ENCODE data around the gene OR7G2. TPM values are rescaled to one million over a fixed set of nuclear protein-coding genes. Genes with fewer than 3 reads are reported as not detected.
A peak's percentile ranks its signal among the peaks of the same experiment; 100 is the strongest.

OR7G2 gene
- total and polyA plus RNA-seq, 11 donors, result not detected

DNA sequence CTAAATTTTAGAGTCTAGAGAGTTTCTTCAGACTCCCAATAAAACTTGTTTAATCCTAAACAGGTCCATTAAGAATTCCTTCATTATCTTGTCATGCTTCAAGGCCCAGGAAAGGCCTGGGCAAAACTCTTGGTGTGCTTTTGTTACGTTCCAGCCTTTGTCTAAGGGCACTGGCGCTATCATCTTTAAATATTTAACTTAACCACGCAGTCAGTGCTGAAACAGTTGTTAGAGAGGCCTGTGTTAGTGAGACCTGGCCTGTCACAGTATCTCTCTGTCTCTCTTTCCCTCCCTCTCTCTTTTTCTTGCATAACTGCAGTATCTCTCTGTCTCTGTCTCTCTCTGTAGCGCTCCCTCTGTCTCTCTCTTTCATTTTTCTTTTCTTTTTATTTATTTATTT lies 28.6 kb downstream of the OR7G2 start:
- WGBS, 4 donors, result 86 to 93% (median 88%) methylated on average over 4 of the region's 4 CpGs
- Histone ChIP-seq H3K4me3 (no peak overlapping the region), H3K36me3 (no peaks in the 10 kb centered on the region), H3K27ac (peak overlapping the region in 1 of 12 donors; percentile 58), H3K4me1 (peaks cover 0 to 9% (median 7%) of the 10 kb centered on the region in 12 donors), H3K9me3 (no peaks in the 10 kb centered on the region), H3K27me3 (peaks cover 0 to 8% (median 0%) of the 10 kb centered on the region in 9 donors)
- TF ChIP-seq, protein P1, sequence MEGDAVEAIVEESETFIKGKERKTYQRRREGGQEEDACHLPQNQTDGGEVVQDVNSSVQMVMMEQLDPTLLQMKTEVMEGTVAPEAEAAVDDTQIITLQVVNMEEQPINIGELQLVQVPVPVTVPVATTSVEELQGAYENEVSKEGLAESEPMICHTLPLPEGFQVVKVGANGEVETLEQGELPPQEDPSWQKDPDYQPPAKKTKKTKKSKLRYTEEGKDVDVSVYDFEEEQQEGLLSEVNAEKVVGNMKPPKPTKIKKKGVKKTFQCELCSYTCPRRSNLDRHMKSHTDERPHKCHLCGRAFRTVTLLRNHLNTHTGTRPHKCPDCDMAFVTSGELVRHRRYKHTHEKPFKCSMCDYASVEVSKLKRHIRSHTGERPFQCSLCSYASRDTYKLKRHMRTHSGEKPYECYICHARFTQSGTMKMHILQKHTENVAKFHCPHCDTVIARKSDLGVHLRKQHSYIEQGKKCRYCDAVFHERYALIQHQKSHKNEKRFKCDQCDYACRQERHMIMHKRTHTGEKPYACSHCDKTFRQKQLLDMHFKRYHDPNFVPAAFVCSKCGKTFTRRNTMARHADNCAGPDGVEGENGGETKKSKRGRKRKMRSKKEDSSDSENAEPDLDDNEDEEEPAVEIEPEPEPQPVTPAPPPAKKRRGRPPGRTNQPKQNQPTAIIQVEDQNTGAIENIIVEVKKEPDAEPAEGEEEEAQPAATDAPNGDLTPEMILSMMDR (IDR thresholded peaks at IDR 0.05), result no peak
- no peak for TF ChIP-seq POLR2A (IDR thresholded peaks at IDR 0.05)
- no peak for DNase-seq
- intact Hi-C loops (cut with DNase I), result loop anchor here in 5 of 10 donors (2.0 to 10.0 kb wide), 2 partner anchors 424 to 814 kb away; no protein-coding TSS in a partner anchor
- ATAC-seq, result no peak

DNA sequence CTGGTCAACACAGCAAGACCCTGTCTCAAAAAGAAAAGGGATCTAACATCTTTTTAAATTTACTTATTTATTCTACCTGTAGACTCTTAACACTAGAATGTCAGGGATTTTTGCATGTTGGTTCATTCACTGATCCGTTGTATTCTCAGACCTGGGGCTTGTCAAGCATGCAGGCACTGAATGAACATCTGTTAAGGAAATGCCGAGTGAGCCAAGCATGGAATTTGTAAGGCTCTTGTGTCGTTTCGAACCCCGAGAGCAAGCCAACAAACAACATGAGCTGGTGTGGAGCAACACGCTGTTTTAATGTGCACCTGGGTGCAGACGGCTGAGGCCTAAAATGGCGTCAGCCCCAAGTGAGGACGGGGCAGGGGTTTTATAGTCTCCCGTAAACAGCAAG lies 30.4 kb downstream of the OR7G2 start:
- ATAC-seq (no peak), DNase-seq (no peak)
- Histone ChIP-seq H3K4me1 (peaks cover 0 to 9% (median 7%) of the 10 kb centered on the region in 12 donors), H3K27ac (peak overlapping the region in 1 of 12 donors; percentile 6), H3K27me3 (no peaks in the 10 kb centered on the region), H3K9me3 (no peaks in the 10 kb centered on the region), H3K4me3 (no peak overlapping the region), H3K36me3 (no peaks in the 10 kb centered on the region)
- 68 to 75% (median 72%) methylated on average over 10 of the region's 10 CpGs for WGBS, 4 donors
- TF ChIP-seq, protein P1 (IDR thresholded peaks at IDR 0.05), result no peak
- TF ChIP-seq POLR2A (IDR thresholded peaks at IDR 0.05), result no peak
- intact Hi-C loops (cut with DNase I), result loop anchor here in 1 of 10 donors (10.0 kb wide), 1 partner anchor 812 kb away; no protein-coding TSS in a partner anchor

DNA sequence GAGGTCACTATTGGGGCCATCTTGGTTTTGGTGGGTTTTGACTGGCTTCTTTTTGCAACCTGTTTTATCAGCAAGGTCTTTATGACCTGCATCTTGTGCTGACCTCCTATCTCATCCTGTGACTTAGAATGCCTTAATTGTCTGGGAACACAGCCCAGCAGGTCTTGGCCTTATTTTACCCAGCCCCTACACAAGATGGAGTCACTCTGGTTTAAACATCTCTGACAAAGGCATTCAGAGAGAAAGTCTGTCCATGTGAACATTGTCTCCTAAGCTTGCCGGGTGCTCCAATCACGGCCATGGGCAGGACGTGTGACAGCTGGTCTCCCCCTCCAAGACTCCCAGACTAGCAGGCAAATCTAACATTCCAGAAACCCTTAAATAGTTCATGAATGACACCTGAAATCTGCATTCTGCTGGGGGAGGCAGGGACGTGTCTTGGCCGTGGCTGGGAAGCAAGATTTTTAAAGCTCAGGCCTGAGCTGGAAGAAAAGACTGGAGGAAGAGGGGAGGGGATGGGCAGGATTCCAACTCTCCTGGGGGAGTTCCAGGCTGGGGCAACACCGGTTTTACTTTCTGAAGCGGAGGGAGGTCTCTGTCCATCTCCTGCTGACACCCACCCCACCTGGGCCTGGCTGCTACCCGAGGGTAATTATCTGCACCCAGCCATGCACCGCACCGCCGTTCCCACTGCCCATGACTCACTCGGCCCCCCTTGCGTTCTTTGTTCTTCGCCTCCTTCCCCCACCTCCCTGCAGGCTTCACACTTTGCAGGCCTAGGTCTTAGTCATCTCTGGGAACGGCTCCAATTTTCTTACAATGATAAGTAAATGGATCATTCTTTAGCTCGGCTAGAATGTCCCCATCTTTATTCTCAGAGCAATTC lies 32.0 kb downstream of the OR7G2 start:
- WGBS, 4 donors, result 15 to 22% (median 19%) methylated on average over 16 of the region's 16 CpGs
- H3K4me3 ChIP-seq, result no peak overlapping the region

More for the DNA sequence above, 32.0 kb downstream of the OR7G2 start:
- Histone ChIP-seq H3K36me3 (no peaks in the 10 kb centered on the region), H3K27me3 (no peaks in the 10 kb centered on the region), H3K4me1 (peaks cover 0 to 9% (median 7%) of the 10 kb centered on the region in 12 donors), H3K9me3 (no peaks in the 10 kb centered on the region), H3K27ac (peak overlapping the region in 1 of 12 donors; percentile 48)
- TF ChIP-seq POLR2A (IDR thresholded peaks at IDR 0.05), result no peak
- TF ChIP-seq, protein P1 (IDR thresholded peaks at IDR 0.05), result no peak
- intact Hi-C loops (cut with DNase I), result loop anchor here in 1 of 10 donors (10.0 kb wide), 1 partner anchor 811 kb away; no protein-coding TSS in a partner anchor
- ATAC-seq (peak; percentile 42 to 98 (median 94)), DNase-seq (peak; percentile 53 to 83 (median 66))
